ENCODE data around the gene GCDH.

- TF ChIP-seq EZH2 (IDR thresholded peaks at IDR 0.05) (no peak), POLR2AphosphoS5 (IDR thresholded peaks at IDR 0.05; ENCODE audit: borderline replicate concordance, low read depth, low read length) (no peak; the same call in 1 of the 2 replicates), FOXP2 (optimal IDR thresholded peaks at IDR 0.05; ENCODE audit: control extremely low read depth, extremely low read length, insufficient read depth) (no peak)
Observed at GRCh38 chr19:12946731-12947496, 56.0 kb downstream of the GCDH start.

Measured in SK-N-MC (cell line).